HG03521 (cell line): ENCODE measurements around the gene MMP7.
"Not testable (repeated sequence)": the region's sequence is repeated elsewhere in the genome, so short reads cannot be mapped to it uniquely, and the experiment has no call there.

Source experiments
- ATAC-seq: cut with Tn5 transposase; IDR thresholded peaks from one replicate; pipeline ENCODE4 v1.9.1; 2021; ENCODE audit warnings: mild to moderate bottlenecking, moderate library complexity; ENCODE audit not compliant: unreplicated experiment

The MMP7 gene

DNA sequence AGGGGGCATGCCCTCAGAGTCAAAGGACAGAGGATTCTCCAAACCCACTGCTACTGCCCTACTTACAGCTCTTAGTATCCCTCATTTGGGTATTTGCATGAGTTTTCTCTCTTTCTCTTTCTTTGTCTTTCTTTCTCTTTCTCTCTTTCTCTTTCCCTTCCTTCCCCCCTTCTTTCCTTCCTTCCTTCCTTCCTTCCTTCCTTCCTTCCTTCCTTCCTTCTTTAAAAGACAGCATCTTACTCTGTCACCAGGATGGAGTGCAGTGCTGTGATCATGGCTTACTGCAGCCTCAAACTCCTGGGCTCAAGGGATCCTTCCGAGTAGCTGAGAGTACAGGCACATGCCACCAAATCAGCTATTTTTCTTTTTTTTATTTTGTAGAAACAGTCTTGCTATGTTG, 14.0 kb upstream of the MMP7 start:
- ATAC-seq = no peak

DNA sequence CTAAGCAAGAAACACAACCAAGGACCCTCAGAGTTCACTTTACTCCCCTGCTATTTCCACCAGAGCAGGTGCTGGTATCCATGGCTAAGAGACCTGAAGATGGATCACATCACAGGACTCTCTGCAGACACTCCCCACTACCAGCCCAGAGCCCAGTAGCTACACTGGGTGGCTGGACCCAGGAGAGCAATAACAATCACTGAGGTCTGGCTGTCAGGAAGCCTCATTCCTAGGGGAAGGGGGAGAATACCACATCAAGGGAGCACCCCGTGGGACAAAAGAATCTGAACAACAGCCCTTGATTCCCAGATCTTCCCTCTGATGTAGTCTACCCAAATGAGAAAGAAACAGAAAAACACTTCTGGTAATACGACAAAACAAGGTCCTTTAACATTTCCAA, 9.0 kb upstream of the MMP7 start:
- ATAC-seq = no peak

DNA sequence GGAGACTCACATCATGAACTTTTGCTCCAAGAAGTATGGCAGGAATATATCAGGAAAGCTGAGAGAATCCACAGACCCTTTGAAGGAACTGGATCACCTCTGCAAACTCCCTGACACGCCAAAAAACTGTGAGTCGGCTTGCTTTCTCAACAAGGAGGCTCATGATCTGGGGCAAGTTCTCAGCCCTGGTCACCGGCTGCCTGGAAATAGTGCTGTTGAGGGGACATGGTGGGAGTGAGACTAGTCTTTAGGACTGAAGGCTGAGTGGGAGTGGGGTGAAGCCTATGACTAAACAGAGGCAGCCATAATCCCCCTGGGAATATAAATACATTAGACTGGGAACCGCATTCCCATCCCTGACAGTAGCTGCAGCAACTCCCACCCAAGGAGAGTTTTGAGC, 8.4 kb upstream of the MMP7 start:
- ATAC-seq = no peak

DNA sequence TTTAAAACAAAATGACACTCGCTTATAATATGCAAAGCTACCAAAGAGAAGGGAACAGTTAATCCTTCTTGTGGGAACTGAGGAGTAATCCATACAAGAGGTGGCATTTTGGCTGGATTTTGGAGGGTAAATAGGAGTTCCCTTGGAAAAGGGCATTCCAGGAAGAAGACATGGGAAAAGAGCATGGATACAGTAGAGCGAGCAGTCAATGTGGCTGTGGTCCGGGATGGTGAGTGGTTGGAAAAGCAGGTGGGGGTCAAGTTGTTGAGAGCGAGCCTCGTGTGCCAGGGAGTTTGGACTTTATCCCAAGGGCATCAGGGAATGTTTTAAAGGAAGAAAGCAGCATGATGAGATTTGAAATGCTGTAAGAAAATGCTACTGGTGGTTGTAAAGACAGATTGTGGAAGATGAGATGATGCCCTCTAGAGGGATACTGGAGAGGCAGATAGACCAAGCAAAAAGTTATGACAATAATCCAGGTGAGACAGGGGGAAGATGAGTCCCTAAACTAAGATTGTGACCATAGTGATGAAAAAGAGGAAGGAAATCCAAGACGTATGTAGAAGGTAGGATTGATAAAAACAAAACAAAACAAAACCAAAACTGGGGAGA, 3.8 kb upstream of the MMP7 start:
- ATAC-seq = no peak

DNA sequence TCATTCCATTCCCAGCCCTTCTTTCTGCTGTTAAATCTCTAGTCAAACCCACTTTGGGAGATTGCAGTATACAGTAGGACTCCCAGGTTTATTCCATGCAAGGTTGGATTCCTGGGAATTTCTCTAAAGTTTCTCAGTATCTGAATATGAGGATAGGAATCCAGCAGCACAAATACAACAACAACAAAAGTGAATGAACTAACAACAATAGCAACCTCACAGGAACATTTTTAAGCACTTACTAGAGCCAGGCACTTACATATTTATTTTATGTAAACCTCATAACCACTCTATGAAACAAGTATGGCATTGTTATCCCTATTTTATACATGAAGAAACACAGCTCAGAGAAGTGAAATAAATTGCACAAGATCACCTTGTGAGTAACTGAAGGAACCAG, 1.9 kb downstream of the MMP7 start:
- no peak for ATAC-seq

DNA sequence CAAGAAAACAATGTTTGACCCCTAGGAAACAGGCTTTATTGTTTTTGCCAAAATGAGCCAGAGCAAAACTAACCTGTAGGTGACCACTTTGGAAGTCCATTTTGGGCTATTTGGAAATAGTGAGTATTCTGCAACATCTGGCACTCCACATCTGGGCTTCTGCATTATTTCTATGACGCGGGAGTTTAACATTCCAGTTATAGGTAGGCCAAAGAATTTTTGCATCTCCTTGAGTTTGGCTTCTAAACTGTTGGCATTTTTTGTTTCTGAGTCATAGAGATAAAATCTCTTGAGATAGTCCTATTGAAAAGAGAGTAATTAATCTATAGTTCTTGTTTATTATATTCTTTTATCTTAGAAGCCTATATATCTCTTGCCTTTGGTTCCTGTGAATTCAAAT, 2.9 kb downstream of the MMP7 start:
- ATAC-seq = no peak

DNA sequence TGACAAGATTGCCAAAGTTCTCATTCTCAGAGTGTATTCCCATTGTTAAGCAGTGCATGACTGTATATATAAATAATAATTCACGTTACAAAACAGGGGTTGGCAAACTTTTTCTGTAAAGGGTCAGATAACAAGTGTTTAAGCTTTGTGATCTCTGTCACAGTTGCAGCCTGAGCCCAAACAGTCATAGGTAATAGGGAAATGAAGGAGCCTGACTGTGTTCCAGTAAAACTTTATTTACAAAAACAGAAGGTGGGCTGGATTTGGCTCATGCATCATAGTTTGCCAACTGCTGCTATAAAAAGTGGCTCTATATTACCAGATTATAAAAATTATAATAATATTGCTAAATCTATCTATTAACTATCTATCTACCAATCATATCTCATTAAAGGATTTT, 3.5 kb downstream of the MMP7 start:
- no peak for ATAC-seq

DNA sequence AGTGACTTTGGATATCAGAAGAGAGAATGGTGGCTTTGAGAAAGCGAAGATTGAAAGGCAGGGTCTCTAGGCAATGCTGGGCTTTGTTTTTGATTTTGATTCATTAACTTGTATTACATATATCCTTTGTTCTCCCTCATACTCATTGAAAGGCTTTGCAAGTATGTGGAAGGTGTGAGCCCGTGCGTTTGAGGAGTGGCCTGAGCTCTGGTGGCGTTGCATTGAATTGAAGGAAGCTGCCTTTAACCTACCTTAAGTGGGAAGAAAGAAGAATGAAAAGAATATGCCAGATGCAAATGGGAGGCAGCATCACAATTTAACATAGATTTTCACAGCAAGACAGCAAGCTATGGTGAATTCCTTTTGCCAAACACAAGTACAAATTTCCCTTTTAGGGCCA, 6.7 kb downstream of the MMP7 start:
- ATAC-seq = no peak

DNA sequence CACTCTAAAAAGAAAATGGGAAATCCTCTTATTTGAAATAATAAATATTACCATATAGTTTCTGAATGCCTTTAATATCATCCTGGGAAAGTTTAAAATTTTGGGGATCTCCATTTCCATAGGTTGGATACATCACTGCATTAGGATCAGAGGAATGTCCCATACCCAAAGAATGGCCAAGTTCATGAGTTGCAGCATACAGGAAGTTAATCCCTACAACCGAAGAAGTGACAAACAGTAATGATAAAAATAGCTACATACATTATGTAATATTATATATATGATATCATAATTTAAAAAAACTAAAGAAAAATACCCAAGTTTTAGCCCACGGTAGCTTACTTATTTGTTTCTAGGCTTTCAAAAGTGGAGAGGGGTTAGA, 7.4 kb downstream of the MMP7 start:
- ATAC-seq = no peak

DNA sequence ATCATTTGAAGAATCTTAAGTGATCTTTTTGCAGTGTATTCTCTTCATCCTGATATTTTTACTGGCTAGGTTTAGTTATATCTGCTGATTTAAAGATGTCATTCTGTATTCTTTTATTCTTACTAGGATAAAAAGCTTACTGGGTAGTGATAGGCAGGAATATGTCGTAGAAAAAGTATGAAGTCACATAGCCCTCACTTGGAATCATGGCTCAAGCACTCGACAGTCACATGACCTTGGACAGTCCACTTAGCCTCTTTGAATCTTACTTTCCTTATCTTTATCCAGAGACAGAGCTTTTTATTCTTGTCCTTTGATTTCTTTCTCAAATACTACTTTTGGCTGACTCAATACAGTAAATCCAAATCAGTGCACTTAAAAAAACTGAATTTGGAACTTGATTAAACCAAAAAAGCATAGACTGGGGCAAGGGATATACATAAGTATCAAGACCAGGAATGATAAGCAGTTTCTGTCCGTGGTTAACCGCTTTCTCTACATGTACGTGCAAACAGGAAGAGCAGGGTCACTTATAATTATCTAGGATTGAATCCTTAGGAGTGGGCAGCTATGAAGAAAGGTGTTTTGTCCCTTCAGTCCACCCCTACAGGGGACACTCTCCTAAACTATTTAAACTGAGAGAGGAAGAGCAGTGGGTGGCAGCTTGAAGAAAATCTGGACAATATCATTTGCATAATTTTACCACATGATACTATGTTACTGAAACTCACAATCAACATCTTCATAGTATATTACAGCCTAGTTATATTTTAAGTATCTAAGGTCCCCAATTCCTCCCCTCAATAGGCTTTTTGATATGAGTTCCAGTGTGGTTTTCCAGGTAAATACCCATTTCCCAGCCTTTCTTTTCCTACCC, 8.0 kb downstream of the MMP7 start:
- peak; percentile 72 for ATAC-seq

DNA sequence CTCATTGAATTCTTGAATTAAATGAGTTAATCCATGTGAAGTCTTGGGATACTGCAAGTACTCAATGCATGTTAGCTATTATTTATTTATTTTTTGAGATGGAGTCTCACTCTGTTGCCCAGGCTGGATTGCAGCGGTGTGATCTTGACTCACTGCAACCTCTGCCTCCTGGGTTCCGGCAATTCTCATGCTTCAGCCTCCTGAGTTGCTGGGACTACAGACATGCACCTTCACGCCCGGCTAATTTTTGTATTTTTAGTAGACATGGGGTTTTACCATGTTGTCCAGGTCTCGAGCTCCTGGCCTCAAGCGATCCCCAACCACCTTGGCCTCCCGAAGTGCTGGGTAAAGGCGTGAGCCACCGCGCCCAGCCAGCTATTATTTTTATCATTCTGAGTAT, 9.4 kb downstream of the MMP7 start:
- ATAC-seq = no peak

DNA sequence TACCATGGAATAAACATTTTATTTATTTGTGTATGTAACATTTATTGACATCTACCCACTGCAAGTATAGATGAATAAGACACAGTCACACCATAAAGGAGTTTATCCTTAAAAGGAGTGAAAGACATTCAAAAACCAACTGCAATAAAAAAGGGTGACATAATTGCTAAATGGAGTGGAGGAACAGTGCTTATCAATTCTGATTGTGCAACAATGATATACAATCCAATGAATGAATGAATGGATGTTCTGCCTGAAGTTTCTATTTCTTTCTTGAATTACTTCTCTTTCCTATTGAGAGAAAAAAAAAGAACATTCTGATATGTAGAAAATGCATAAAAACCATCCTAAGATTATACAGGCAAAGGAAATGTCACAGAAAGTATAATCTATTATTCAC, 10.0 kb downstream of the MMP7 start:
- no peak for ATAC-seq

DNA sequence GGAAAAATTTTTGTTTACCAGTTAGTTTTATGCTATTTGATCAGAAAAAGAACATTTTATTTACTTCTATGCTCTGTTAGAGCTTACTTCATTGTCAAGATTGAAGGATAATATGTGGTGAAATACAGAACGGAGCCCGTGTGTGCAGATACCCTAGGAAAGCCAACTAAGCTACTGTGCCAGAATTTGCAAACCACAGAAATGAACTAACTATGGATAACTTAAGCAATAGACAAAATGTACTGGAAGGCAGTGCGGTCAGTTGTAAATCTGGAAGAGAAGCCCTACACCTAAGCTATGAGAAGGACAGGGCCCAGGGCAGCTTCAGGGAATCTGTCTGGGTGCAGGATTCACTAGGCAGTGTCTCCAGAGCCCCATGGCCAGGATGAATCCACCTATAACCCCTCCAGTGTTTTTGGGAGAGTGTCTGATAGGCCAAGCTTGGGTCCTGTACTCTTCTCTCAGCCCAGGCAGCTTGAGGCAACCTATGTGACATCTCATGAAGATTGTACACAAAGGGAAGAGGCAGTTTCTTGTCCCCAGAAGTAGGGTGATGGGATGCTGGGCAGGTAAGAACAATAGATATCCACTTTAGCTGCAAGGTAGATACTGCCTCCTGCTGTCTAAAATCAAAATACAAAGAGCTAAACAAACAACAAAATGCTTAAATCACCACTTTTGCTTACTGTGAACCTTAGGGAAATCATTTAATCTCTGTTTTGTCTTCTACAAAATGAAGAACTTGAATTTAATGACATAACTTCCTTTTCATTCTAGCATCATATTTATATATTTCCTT, 12.1 kb downstream of the MMP7 start:
- no peak for ATAC-seq

DNA sequence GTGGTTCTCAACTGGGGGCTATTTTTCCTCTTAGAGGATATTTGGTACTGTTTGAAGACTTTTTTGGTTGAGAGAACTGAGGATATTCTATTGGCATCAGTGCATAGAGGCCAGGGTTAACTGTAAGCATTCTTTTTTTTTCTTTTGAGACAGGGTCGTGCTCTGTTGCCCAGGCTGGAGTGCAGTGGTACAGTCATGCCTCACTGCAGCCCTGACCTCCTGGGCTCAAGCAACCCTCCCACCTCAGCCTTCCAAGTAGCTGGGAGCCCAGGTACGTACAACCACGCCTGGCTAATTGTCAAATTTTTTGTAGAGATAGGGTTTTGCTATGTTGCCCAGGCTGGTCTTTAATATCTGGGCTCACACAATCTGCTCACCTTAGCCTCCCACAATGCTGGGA, 12.9 kb downstream of the MMP7 start:
- ATAC-seq = no peak

DNA sequence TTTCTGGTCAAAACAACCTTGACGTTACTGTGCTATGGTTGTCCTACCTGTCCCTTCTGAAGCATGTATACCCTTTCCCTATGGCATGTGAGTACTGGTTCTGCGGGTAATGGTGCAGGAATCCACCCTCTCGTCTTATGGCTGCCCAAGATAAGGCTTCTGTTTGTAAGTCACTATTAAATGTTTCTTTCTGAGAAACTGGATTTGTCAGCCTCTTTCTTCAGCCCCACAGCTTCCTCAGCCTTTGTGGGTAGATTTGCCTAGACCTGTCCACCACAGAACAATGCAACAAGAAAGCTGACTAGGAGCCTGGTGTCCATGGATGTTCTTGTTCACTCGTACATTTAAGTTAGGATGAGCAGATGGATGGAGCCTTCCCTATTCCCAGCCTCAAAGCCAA, 14.4 kb downstream of the MMP7 start:
- ATAC-seq = no peak

DNA sequence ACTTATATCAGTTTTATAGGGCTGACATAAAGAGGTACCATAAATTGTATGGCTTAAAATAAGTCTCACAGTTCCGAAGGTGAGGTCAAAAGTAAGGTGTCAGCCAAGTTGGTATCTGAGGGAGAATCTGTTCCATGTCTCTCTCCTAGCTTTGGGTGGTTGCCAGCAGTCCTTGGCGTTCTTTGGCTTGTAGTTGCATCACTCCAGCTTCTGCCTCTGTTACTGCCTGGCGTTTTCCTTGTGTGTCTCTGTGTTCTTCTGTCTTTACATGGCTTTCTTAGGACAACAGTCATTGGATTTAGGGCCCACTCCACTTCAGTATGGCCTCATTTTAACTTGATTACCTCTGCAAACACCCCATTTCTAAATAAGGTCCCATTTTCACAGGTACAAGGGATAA, 16.7 kb downstream of the MMP7 start:
- ATAC-seq = no peak

DNA sequence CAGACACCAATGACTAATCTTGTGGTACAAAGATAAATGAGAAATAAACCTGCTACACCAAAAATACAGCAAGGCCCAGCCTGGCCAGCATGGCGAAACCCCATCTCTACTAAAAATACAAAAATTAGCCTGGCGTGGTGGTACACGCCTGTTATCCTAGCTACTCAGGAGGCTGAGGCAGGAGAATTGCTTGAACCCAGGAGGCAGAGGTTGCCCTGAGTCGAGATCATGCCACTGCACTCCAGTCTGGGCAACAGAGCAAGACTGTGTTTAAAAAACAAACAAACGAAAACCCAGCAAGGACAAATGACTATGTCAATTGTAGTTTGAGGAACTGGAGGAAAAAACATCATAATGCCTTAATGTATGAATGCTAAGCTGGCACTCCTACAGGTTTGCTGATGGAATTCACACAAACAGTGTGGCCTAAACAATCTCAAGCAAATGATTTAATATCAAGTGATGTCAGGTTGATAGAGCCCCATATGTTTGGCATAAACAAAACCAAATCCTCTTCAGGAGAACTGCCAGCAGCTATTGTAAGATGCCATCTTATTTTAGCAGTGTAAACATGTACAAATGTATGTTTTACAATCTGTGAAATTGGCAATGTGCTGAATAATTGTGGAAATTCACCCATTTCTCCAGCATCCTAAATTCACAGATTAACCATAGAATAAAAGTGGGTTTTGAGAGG, 20.0 kb downstream of the MMP7 start:
- ATAC-seq = no peak

DNA sequence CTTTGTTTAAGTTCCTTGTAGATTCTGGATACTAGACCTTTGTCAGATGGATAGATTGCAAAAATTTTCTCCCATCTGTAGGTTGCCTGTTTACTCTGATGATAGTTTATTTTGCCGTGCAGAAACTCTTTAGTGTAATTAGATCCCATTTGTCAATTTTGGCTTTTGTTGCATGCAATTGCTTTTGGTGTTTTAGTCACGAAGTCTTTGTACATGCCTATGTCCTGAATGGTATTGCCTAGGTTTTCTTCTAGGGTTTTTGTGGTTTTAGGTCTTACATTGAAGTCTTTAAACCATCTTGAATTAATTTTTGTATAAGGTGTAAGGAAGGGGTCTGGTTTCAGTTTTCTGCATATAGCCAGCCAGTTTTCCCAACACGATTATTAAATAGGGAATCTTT, 27.7 kb downstream of the MMP7 start:
- ATAC-seq = not testable (repeated sequence)

DNA sequence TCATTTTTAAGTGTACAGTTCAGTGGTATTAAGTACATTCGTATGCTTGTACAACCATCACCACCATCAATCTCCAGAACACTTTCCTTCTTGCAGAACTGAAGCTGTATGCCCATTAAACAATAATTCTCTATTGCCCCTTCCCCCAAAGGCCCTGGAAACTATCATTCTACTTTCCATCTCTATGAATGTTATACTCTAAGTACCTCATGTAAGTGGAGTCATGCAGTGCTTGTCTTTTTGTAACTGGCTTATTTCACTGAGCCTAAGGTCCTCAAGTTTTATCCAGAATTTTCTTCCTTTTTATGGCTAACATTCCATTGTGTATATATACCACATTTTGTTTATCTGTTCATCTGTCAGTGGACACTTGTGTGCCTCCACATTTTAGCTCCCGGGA, 29.7 kb downstream of the MMP7 start:
- no peak for ATAC-seq

DNA sequence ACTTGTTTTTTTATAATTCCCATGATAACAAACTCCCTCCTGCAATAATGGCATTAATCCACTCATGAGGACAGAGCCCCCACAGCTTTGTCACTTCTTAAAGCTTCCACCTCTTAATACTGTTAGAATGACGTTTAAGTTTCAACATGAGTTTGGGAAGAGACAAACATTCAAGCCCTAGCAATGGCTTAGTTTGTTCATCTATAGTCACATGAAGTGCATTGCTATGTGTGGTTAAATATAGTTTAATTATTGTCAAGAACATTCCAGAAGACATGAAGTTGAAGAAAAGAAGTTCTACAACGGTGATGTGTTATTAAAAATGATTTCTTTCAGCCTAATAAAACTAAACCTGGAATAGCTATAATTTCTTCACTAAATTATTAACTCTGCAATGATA, 30.6 kb downstream of the MMP7 start:
- ATAC-seq = no peak

DNA sequence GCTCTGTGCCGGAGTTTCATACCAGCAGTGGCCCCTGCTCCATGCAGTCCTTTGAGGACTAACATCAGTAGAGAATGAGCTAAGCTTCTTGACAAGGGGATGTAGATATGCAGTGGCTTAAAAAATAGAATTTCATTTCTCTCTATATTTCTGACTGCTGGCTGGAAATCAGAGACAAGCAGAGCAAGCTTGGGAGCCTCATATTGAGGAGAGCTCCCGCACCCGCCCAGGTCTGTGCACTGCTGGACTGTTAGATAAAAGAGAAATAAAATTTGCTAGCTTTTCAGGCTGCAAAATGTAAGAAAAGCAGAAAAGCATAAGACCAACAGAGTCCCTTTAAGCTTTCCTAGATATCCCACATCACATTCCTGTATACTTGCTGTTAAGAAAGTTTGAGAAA, 31.4 kb downstream of the MMP7 start:
- ATAC-seq = no peak
